HG03108 (cell line): ENCODE measurements around the gene SLC28A1.

Experiments
- ATAC-seq: cut with Tn5 transposase; IDR thresholded peaks from one replicate; pipeline ENCODE4 v1.9.1; 2021; ENCODE audit warnings: moderate library complexity; ENCODE audit not compliant: unreplicated experiment

The SLC28A1 gene

DNA sequence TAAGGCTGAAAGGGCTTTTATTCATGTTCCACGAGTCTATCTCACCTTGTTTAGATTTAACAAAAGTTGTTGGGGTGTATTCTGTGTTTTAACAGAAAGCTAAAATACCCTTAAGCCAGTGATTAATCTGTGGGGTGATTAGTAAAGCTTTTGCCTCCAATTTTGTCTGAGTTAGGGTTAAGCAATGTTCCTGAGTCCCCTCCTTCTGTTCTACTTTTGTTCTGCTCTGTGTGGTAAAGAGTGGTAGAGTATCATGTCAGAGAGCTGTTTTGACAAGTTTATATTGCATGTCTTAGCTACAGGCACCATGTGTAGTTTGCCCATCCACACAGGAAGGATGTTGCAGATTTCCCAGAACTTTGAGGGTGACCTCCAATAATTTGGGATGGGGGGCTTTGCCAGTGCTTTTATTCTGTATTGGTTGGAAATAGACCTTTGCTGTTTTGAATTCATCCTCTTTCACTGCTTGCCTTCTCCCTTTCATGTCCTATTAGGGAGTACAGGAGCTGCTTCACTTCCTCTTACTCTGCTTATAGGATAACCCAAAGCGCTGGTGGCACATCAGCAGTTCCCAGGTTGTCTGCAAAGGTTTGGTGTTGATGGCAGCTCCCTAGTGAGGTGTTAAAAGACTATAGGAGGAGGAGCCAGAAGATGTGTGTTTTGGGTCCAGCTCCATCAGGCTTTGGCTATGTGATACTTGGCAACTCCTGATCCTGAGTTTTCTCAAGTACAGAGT, 104.6 kb downstream of the SLC28A1 start:
- no peak for ATAC-seq

DNA sequence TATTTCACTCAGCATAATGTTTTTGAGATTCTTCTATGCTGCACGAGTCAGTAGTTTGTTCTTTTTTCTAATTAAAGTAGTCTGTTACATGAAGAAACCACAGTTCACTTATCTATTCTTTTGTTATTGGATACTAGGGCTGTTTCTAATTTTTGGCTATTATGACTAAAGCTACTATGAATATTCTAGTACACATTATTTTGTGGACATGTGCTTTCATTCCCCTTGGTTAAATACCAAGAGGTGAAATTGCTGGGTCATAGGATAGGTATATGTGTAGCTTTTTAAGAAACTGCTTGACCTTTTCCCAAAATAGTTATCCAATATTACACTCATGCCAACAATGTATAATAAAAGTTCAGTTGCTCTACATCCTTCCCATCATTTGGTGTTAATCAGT, 106.0 kb downstream of the SLC28A1 start:
- ATAC-seq = no peak

DNA sequence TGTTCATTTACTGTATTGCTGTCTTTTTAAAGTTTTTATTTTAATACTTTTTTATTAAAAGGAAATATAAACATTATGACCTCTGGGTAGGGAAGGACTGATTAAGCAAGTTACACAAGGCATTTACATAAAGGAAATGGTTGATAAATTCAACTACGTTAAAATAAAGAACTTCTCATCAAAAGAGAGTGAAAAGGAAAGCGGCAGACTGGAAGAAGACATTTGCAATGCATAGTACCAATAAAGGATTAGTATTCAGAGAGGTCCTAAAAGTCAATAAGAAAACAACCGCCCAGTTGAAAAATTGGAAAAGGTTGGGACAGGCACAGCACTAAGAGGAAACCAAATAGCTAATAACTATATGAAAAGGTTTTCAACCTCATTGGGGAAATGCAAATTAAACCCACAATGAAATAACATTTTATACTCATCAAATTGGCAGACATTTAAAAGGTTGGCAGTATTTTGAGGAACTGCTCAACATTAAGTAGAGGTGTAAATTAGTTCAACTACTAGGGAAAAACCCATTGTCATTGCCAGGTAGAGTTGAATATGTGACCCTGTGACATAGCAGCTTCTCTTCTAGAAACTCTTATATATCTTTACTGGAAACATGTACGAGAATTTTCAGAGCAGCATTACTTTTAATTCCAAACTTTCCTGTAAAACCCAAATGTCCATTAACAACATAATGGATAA, 106.7 kb downstream of the SLC28A1 start:
- ATAC-seq = no peak

DNA sequence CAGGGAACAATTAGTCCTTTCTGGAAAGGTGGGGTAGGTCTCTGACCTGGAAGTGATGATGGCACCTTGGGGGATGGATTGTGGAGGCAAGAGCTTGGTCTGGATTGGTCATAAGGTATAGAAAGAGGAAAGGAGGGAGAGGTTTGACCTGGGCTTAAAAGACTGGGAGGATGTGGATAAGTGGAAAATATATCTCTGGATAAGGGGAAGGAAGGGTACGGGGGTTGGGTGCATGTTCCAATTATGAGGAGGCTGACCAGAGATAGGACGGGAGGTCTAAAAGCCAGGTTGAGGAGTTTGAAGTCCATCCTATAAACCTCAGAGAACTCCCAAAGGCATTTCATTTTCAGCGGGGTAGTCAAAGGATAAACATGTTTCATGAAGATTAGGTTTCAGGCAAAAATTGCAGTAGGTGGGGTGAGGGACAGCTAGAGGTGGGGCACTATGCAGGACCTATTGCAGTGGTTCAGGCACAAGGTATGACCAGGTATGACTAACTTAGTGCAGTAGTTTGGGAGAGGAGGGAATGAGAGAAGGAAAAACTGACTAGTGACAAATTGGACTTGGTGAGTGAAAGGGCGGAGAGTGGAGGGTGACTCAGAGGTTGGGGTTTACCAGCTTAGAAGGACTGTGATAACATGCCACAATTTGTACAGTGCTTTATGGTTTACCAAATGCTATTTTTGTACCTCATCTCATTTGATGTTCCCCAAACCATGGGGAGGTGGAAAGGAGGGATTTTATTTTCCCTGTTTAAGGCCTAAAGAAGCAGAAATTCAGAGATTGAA, 107.9 kb downstream of the SLC28A1 start:
- ATAC-seq = no peak
